ENCODE results near the gene NISCH. TPM values are rescaled to one million over a fixed set of nuclear protein-coding genes. Genes with fewer than 3 reads are reported as not detected.

NISCH gene
- total RNA-seq, 1 experiment from 2014 or later: 85.0 TPM

- TF ChIP-seq PRDM15 (CRISPR knock-in tag; IDR thresholded peaks at IDR 0.05) (no peak), TEAD1 (CRISPR knock-in tag; IDR thresholded peaks at IDR 0.05) (no peak), ATF6 (CRISPR knock-in tag; IDR thresholded peaks at IDR 0.05) (no peak), SMAD4 (CRISPR knock-in tag; IDR thresholded peaks at IDR 0.05) (no peak), STAT6 (CRISPR knock-in tag; conservative IDR thresholded peaks at IDR 0.05; ENCODE audit: low read depth) (no peak), TP53 (CRISPR knock-in tag; IDR thresholded peaks at IDR 0.05) (no peak), CTCF (IDR thresholded peaks at IDR 0.05) (no peak), EMX1 (CRISPR knock-in tag; IDR thresholded peaks at IDR 0.05) (no peak)
Measured at GRCh38 chr3:52490939-52491526, 35.6 kb downstream of the NISCH start (continued).

- H3K4me1 Mint-ChIP-seq: no peaks in the 10 kb centered on the region
- no peak for ATAC-seq
- H3K27me3 Mint-ChIP-seq (ENCODE audit: low read depth): no peaks in the 10 kb centered on the region
- CTCF ChIA-PET: interaction anchor here (0.5 to 1.2 kb wide), 2 partner anchors 10 to 191 kb away, joined by 3 read pairs; no protein-coding TSS in a partner anchor
- no peak overlapping the region for H3K27ac Mint-ChIP-seq
- H3K9me3 Mint-ChIP-seq: no peaks in the 10 kb centered on the region
- H3K36me3 Mint-ChIP-seq: peaks cover 20% of the 10 kb centered on the region
- DNase-seq (ENCODE audit: low spot score): no peak
- POLR2A ChIA-PET: no interaction called here
- no peak overlapping the region for H3K4me3 Mint-ChIP-seq
- TF ChIP-seq PRDM15 (CRISPR knock-in tag; IDR thresholded peaks at IDR 0.05) (no peak), ZSCAN18 (CRISPR knock-in tag; IDR thresholded peaks at IDR 0.05) (no peak), IRF1 (CRISPR knock-in tag; IDR thresholded peaks at IDR 0.05) (no peak), ZNF423 (CRISPR knock-in tag; IDR thresholded peaks at IDR 0.05) (no peak), FOXP4 (CRISPR knock-in tag; IDR thresholded peaks at IDR 0.05) (no peak), STAT6 (CRISPR knock-in tag; conservative IDR thresholded peaks at IDR 0.05; ENCODE audit: low read depth) (no peak), ZNF121 (CRISPR knock-in tag; IDR thresholded peaks at IDR 0.05) (no peak)
Measured at GRCh38 chr3:52492059-52492458, 36.7 kb downstream of the NISCH start.
